Ovary (tissue), 3 donors: ENCODE results near the gene FTO.

Experiments
- EP300 ChIP-seq: sonication (generic); formaldehyde crosslinking; IDR thresholded peaks from one replicate; pipeline ENCODE4 v1.6.1; 2017; ENCODE audit warnings: antibody characterized with exemption
- POLR2A ChIP-seq: fragments of 450-650 bp; IDR thresholded peaks from one replicate; pipeline ENCODE4 v1.6.1; 2017; ENCODE audit warnings: antibody characterized with exemption, mild to moderate bottlenecking, moderate library complexity
- TF ChIP-seq, protein P1 (sequence below), 3 donors: fragments of 450-650 bp in 2 of 3; fragments of 200-600 bp in 1 of 3; IDR thresholded peaks; one replicate each; pipeline versions ENCODE4 v1.5.1 to v1.8.0; 2016 to 2022; ENCODE audit warnings: antibody characterized with exemption in 3 of 3, mild to moderate bottlenecking in 1 of 3
- donor health status: DM: no; HTN: no; CAD: no.

DNA sequence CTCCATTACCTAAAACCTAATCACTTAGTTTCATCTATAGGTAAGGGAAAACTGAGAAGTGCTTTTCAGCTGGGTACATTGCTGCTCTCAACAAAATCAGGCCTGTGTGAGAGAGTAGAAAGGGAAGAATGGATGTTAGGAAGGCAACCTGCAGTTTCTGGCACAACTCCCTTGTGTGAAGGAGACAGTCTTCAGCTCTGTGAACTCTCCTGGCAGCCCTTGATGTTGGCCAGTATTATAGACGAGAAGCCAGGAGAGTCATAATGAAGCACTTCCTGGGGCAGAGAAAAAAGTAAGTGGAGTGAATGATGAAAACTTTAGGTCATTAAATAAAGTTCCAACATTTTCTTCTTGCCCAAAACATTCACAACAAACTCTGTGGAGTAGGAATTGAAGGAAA, 322.5 kb downstream of the FTO start:
- TF ChIP-seq EP300 (no peak), POLR2A (no peak)
- TF ChIP-seq, protein P1, sequence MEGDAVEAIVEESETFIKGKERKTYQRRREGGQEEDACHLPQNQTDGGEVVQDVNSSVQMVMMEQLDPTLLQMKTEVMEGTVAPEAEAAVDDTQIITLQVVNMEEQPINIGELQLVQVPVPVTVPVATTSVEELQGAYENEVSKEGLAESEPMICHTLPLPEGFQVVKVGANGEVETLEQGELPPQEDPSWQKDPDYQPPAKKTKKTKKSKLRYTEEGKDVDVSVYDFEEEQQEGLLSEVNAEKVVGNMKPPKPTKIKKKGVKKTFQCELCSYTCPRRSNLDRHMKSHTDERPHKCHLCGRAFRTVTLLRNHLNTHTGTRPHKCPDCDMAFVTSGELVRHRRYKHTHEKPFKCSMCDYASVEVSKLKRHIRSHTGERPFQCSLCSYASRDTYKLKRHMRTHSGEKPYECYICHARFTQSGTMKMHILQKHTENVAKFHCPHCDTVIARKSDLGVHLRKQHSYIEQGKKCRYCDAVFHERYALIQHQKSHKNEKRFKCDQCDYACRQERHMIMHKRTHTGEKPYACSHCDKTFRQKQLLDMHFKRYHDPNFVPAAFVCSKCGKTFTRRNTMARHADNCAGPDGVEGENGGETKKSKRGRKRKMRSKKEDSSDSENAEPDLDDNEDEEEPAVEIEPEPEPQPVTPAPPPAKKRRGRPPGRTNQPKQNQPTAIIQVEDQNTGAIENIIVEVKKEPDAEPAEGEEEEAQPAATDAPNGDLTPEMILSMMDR (IDR thresholded peaks at IDR 0.05), result no peak
